Lower leg skin (tissue), 3 donors: Measurements from ENCODE around the gene SETD4.

Experiments
- CTCF ChIP-seq, 3 donors: fragments of 450-650 bp; IDR thresholded peaks; one replicate each; pipeline ENCODE4 v1.5.1; 2016; ENCODE audit warnings: antibody characterized with exemption in 3 of 3, mild to moderate bottlenecking in 3 of 3, moderate library complexity in 2 of 3
- POLR2A ChIP-seq, 2 donors: fragments of 450-650 bp; IDR thresholded peaks; one replicate each; pipeline ENCODE4 v1.6.1; 2016 to 2017; ENCODE audit warnings: antibody characterized with exemption in 2 of 2, mild to moderate bottlenecking in 1 of 2, moderate library complexity in 1 of 2

GRCh38 chr21:35988416-35989137 lies 71.7 kb downstream of the SETD4 start:
- TF ChIP-seq CTCF (IDR thresholded peaks at IDR 0.05), result no peak
- no peak for TF ChIP-seq POLR2A (IDR thresholded peaks at IDR 0.05)
